HEK293 (cell line): ENCODE measurements around the gene CD276.

ENCODE experiments used
- GLIS1 ChIP-seq: fragments of 450-650 bp; formaldehyde crosslinking; IDR thresholded peaks from 2 replicates; pipeline ENCODE4 v1.5.1; 2016; ENCODE audit warnings: missing biosample characterization, missing genetic modification characterization
- GLIS2 ChIP-seq: fragments of 450-650 bp; formaldehyde crosslinking; IDR thresholded peaks from 2 replicates; pipeline ENCODE4 v1.5.1; 2016; ENCODE audit warnings: missing biosample characterization, missing genetic modification characterization
- MZF1 ChIP-seq: fragments of 450-650 bp; formaldehyde crosslinking; IDR thresholded peaks from 2 replicates; pipeline ENCODE4 v1.5.1; 2017; ENCODE audit warnings: missing biosample characterization, missing genetic modification characterization, borderline replicate concordance
- PBX3 ChIP-seq: sonication (generic); formaldehyde crosslinking; IDR thresholded peaks from 2 replicates; pipeline ENCODE4 v1.8.1; 2022; ENCODE audit warnings: mild to moderate bottlenecking, moderate library complexity, missing genetic modification reagents
- PRDM2 ChIP-seq: fragments of 450-650 bp; formaldehyde crosslinking; IDR thresholded peaks from 2 replicates; pipeline ENCODE4 v1.5.1; 2016; ENCODE audit warnings: missing biosample characterization, missing genetic modification characterization, borderline replicate concordance
- SCRT2 ChIP-seq: fragments of 450-650 bp; formaldehyde crosslinking; IDR thresholded peaks from 2 replicates; pipeline ENCODE4 v1.5.1; 2016; ENCODE audit warnings: missing biosample characterization, missing genetic modification characterization
- SP7 ChIP-seq: fragments of 450-650 bp; formaldehyde crosslinking; IDR thresholded peaks from 2 replicates; pipeline ENCODE4 v1.5.1; 2016; ENCODE audit warnings: missing biosample characterization, missing genetic modification characterization
- TSHZ1 ChIP-seq: fragments of 450-650 bp; formaldehyde crosslinking; IDR thresholded peaks from 2 replicates; pipeline ENCODE4 v1.5.1; 2016; ENCODE audit warnings: missing biosample characterization, missing genetic modification characterization, borderline replicate concordance
- ZBTB11 ChIP-seq: fragments of 450-650 bp; formaldehyde crosslinking; conservative IDR thresholded peaks from 2 replicates; pipeline ENCODE4 v1.5.1; 2016; ENCODE audit warnings: low read depth, missing biosample characterization, missing genetic modification characterization
- ZBTB20 ChIP-seq: fragments of 450-650 bp; formaldehyde crosslinking; IDR thresholded peaks from 2 replicates; pipeline ENCODE4 v1.5.1; 2016; ENCODE audit warnings: missing biosample characterization, missing genetic modification characterization
- ZBTB26 ChIP-seq: fragments of 450-650 bp; formaldehyde crosslinking; optimal IDR thresholded peaks from 2 replicates; pipeline ENCODE3; 2016; ENCODE audit warnings: missing biosample characterization, mild to moderate bottlenecking, missing genetic modification characterization
- ZBTB48 ChIP-seq: fragments of 450-650 bp; formaldehyde crosslinking; IDR thresholded peaks from 2 replicates; pipeline ENCODE4 v1.5.1; 2016; ENCODE audit warnings: missing biosample characterization, missing genetic modification characterization
- ZBTB6 ChIP-seq: fragments of 450-650 bp; formaldehyde crosslinking; IDR thresholded peaks from 2 replicates; pipeline ENCODE4 v1.5.1; 2017; ENCODE audit warnings: missing biosample characterization, missing genetic modification characterization
- ZBTB7A ChIP-seq: fragments of 450-650 bp; formaldehyde crosslinking; IDR thresholded peaks from 2 replicates; pipeline ENCODE4 v1.5.1; 2016; ENCODE audit warnings: low read depth, missing biosample characterization, missing genetic modification characterization
- ZNF121 ChIP-seq: fragments of 450-650 bp; formaldehyde crosslinking; IDR thresholded peaks from 2 replicates; pipeline ENCODE4 v1.5.1; 2016; ENCODE audit warnings: missing biosample characterization, missing genetic modification characterization
- ZNF37A ChIP-seq: fragments of 450-650 bp; IDR thresholded peaks from 2 replicates; pipeline ENCODE4 v1.5.1; 2018; ENCODE audit warnings: missing biosample characterization, missing genetic modification characterization
- ZNF660 ChIP-seq: fragments of 450-650 bp; IDR thresholded peaks from 2 replicates; pipeline ENCODE4 v1.5.1; 2018; ENCODE audit warnings: missing biosample characterization, mild to moderate bottlenecking, missing genetic modification characterization
- ZNF843 ChIP-seq: fragments of 450-650 bp; formaldehyde crosslinking; IDR thresholded peaks from 2 replicates; pipeline ENCODE4 v1.5.1; 2016; ENCODE audit warnings: missing biosample characterization, missing genetic modification characterization
- ZSCAN18 ChIP-seq: fragments of 450-650 bp; formaldehyde crosslinking; IDR thresholded peaks from 2 replicates; pipeline ENCODE4 v1.5.1; 2016; ENCODE audit warnings: missing biosample characterization, missing genetic modification characterization
- ZXDB ChIP-seq: fragments of 450-650 bp; formaldehyde crosslinking; IDR thresholded peaks from 2 replicates; pipeline ENCODE4 v1.5.1; 2016; ENCODE audit warnings: missing biosample characterization, missing genetic modification characterization

Gene CD276

GRCh38 chr15:73753250-73754130 lies 69.3 kb downstream of the CD276 start, which contains the start of gene INSYN1 (continued):
- no peak for TF ChIP-seq PRDM2 (tag by site-specific recombination)
- 0 out of 2 replicates have a peak, but pooled peaks have one; percentile 10 for TF ChIP-seq TSHZ1
- TF ChIP-seq GLIS1, result peak; percentile 86
- no peak for TF ChIP-seq MZF1 (tag by site-specific recombination)
- peak; percentile 88 for TF ChIP-seq GLIS2 (tag by site-specific recombination)
- no peak for TF ChIP-seq ZNF37A (tag by site-specific recombination)
- peak; percentile 89 for TF ChIP-seq ZNF121
- TF ChIP-seq ZBTB7A, result 0 out of 2 replicates have a peak, but pooled peaks have one; percentile 61
- TF ChIP-seq SCRT2 (tag by site-specific recombination), result peak; percentile 53; the same call in 1 of the 2 replicates
- TF ChIP-seq ZBTB11, result peak; percentile 88
- peak; percentile 28 for TF ChIP-seq ZBTB26 (tag by site-specific recombination)
- TF ChIP-seq ZNF660 (tag by site-specific recombination), result no peak
- no peak for TF ChIP-seq ZSCAN18 (tag by site-specific recombination)
- peak; percentile 84 for TF ChIP-seq ZBTB6 (tag by site-specific recombination)
- TF ChIP-seq SP7 (tag by site-specific recombination), result 0 out of 2 replicates have a peak, but pooled peaks have one; percentile 11
- TF ChIP-seq ZXDB (tag by site-specific recombination), result peak; percentile 31; the same call in 1 of the 2 replicates
- peak; percentile 81 for TF ChIP-seq ZBTB20 (tag by site-specific recombination)
- TF ChIP-seq ZBTB48 (tag by site-specific recombination), result peak; percentile 97
- TF ChIP-seq ZNF843 (tag by site-specific recombination), result no peak
- TF ChIP-seq PBX3 (CRISPR knock-in tag), result no peak
